Colonic mucosa (tissue), 4 donors: ENCODE results near the gene POLR3A. TPM values are rescaled to one million over a fixed set of nuclear protein-coding genes. Genes with fewer than 3 reads are reported as not detected.

ENCODE experiments used
- DNase-seq: peaks from one replicate; pipeline ENCODE4 v3.0.0-alpha.2; 2020
- H3K27ac ChIP-seq: fragments of 200-600 bp; one replicate; pipeline ENCODE4 v1.8.0; 2021
- H3K27me3 ChIP-seq: fragments of 200-600 bp; one replicate; pipeline ENCODE4 v1.8.0; 2021
- H3K36me3 ChIP-seq: fragments of 200-600 bp; one replicate; pipeline ENCODE4 v1.8.0; 2021
- H3K4me1 ChIP-seq: fragments of 200-600 bp; one replicate; pipeline ENCODE4 v1.8.0; 2021; ENCODE audit warnings: mild to moderate bottlenecking
- H3K4me3 ChIP-seq: fragments of 200-600 bp; one replicate; pipeline ENCODE4 v1.8.0; 2021
- H3K9ac ChIP-seq, 2 donors: one replicate each; pipeline ENCODE4 v1.7.0; 2013; ENCODE audit warnings: control low read depth in 2 of 2, low read depth in 2 of 2, low read length in 2 of 2
- H3K9me3 ChIP-seq: fragments of 200-600 bp; one replicate; pipeline ENCODE4 v1.8.0; 2021
- CTCF ChIP-seq: fragments of 200-600 bp; IDR thresholded peaks from one replicate; pipeline ENCODE4 v1.8.0; 2022; ENCODE audit warnings: antibody characterized with exemption, mild to moderate bottlenecking
- intact Hi-C: fragments of 100-400 bp; cut with DNase I; formaldehyde crosslinking; loops from one replicate; pipeline ENCODE4 v1.14.1; 2022
- total RNA-seq, 2 donors: library from RNA; stranded (reverse); fragmentation: NEBNext Ultra II Directional in 1 of 2; extraction: Animal tissue kit (Norgen Biotek cat#: 25700) in 1 of 2; gene quantifications; one replicate each; pipeline ENCODE4 v1.2.1, GENCODE V29; 2021
- donor health status: healthy.
- donor health status: DM: no; HTN: no; CAD: no.
- donor health status: DM: no; HTN: no; CAD: no.

The POLR3A gene
- total RNA-seq, 2 donors from 2014 or later = 11.3 to 14.6 TPM

- Histone ChIP-seq H3K9ac (no peak overlapping the region), H3K9me3 (no peaks in the 10 kb centered on the region), H3K27me3 (no peaks in the 10 kb centered on the region), H3K4me1 (no peaks in the 10 kb centered on the region), H3K36me3 (no peaks in the 10 kb centered on the region), H3K4me3 (no peak overlapping the region), H3K27ac (no peak overlapping the region)
- DNase-seq = no peak
- intact Hi-C loops = no loop called here
- TF ChIP-seq CTCF = no peak
Measured at GRCh38 chr10:77943121-77943901, 86.0 kb downstream of the POLR3A start.

GRCh38 chr10:77941790-77942189 lies 87.5 kb downstream of the POLR3A start:
- no peak for DNase-seq
- no peaks in the 10 kb centered on the region for H3K36me3 ChIP-seq
- H3K27me3 ChIP-seq = no peaks in the 10 kb centered on the region
- no peak overlapping the region for H3K27ac ChIP-seq
- H3K4me1 ChIP-seq = no peaks in the 10 kb centered on the region
- intact Hi-C loops = no loop called here
- no peak overlapping the region for H3K9ac ChIP-seq
- no peaks in the 10 kb centered on the region for H3K9me3 ChIP-seq
- TF ChIP-seq CTCF = no peak
- no peak overlapping the region for H3K4me3 ChIP-seq

- DNase-seq = no peak
- Histone ChIP-seq H3K27me3 (no peaks in the 10 kb centered on the region), H3K4me1 (no peaks in the 10 kb centered on the region), H3K27ac (no peak overlapping the region), H3K9me3 (no peaks in the 10 kb centered on the region), H3K4me3 (no peak overlapping the region), H3K9ac (no peak overlapping the region), H3K36me3 (no peaks in the 10 kb centered on the region)
- TF ChIP-seq CTCF = no peak
- intact Hi-C loops = no loop called here
Measured at GRCh38 chr10:77940627-77941026, 88.7 kb downstream of the POLR3A start.

- H3K4me3 ChIP-seq = no peak overlapping the region
- intact Hi-C loops = no loop called here
- no peak overlapping the region for H3K27ac ChIP-seq
- DNase-seq = no peak
- H3K27me3 ChIP-seq = no peaks in the 10 kb centered on the region
- H3K9me3 ChIP-seq = no peaks in the 10 kb centered on the region
- H3K4me1 ChIP-seq = no peaks in the 10 kb centered on the region
- TF ChIP-seq CTCF = no peak
- H3K36me3 ChIP-seq = no peaks in the 10 kb centered on the region
- no peak overlapping the region for H3K9ac ChIP-seq
Measured at GRCh38 chr10:77940225-77940624, 89.1 kb downstream of the POLR3A start.

GRCh38 chr10:77939561-77940001 lies 89.7 kb downstream of the POLR3A start:
- intact Hi-C loops = no loop called here
- H3K27ac ChIP-seq = no peak overlapping the region

More at GRCh38 chr10:77939561-77940001, 89.7 kb downstream of the POLR3A start:
- Histone ChIP-seq H3K9ac (no peak overlapping the region), H3K27me3 (no peaks in the 10 kb centered on the region), H3K4me1 (no peaks in the 10 kb centered on the region), H3K9me3 (no peaks in the 10 kb centered on the region), H3K36me3 (no peaks in the 10 kb centered on the region), H3K4me3 (no peak overlapping the region)
- TF ChIP-seq CTCF = no peak
- peak; percentile 38 for DNase-seq
